ENCODE measurements around the gene SERBP1. TPM values are rescaled to one million over a fixed set of nuclear protein-coding genes. Genes with fewer than 3 reads are reported as not detected.

Gene SERBP1
- total and polyA plus RNA-seq, 2 of the 8 experiments (the other 6 are each of a cell fraction or from before 2014, with no cell fraction given), result 229 to 536 TPM

- TF ChIP-seq E2F6 (IDR thresholded peaks at IDR 0.05), result no peak
- TF ChIP-seq CBX8 (IDR thresholded peaks at IDR 0.05; ENCODE audit: borderline replicate concordance, low read depth, low read length), result no peak
Observed at GRCh38 chr1:67469431-67469830, 39.2 kb upstream of the SERBP1 start (continued).
